OCI-LY3 (cell line): ENCODE data around the gene FAM13C.
"Not testable (repeated sequence)": the region's sequence is repeated elsewhere in the genome, so short reads cannot be mapped to it uniquely, and the experiment has no call there.

Experiments
- H2AFZ ChIP-seq: fragments of 200-600, 300-600 bp; shearing (Covaris generic); 2 replicates; pipeline ENCODE4 v1.6.0; 2014; ENCODE audit warnings: antibody characterized with exemption, low read depth, low read length
- H3K27ac ChIP-seq: fragments of 200-600, 300-600 bp; sonication (generic); 2 replicates; pipeline ENCODE4 v1.5.1; 2014; ENCODE audit warnings: mild to moderate bottlenecking, low read length, moderate library complexity, mixed read lengths
- H3K27me3 ChIP-seq: fragments of 200-600, 300-600 bp; sonication (generic); 2 replicates; pipeline ENCODE4 v1.6.1; 2014; ENCODE audit warnings: low read depth, low read length, mixed read lengths
- H3K36me3 ChIP-seq: fragments of 200-600, 300-600 bp; sonication (generic); replicated peaks from 2 replicates; pipeline ENCODE3; 2014; ENCODE audit warnings: low read depth, low read length, mixed read lengths
- H3K4me1 ChIP-seq: fragments of 300-600, 200-600 bp; sonication (generic); 2 replicates; pipeline ENCODE4 v1.6.1; 2014; ENCODE audit warnings: low read length, mixed read lengths
- H3K4me2 ChIP-seq: fragments of 200-600, 300-600 bp; sonication (generic); 2 replicates; pipeline ENCODE4 v1.6.1; 2014; ENCODE audit warnings: low read length, mixed read lengths
- H3K4me3 ChIP-seq: fragments of 300-600, 200-600 bp; sonication (generic); 2 replicates; pipeline ENCODE4 v1.5.1; 2014; ENCODE audit warnings: antibody characterized with exemption, mild to moderate bottlenecking, low read length, moderate library complexity
- H3K79me2 ChIP-seq: fragments of 300-600, 200-600 bp; shearing (Covaris generic); 2 replicates; pipeline ENCODE4 v1.6.1; 2014; ENCODE audit warnings: mild to moderate bottlenecking, low read length, mixed read lengths
- H3K9ac ChIP-seq: fragments of 300-600, 200-600 bp; shearing (Covaris generic); 2 replicates; pipeline ENCODE4 v1.6.0; 2014; ENCODE audit warnings: mild to moderate bottlenecking, low read length, moderate library complexity
- H3K9me3 ChIP-seq: fragments of 200-600, 300-600 bp; shearing (Covaris generic); 2 replicates; pipeline ENCODE4 v1.6.1; 2014; ENCODE audit warnings: low read length, mixed read lengths; ENCODE audit not compliant: insufficient read depth
- H4K20me1 ChIP-seq: fragments of 200-600, 300-600 bp; sonication (generic); 2 replicates; pipeline ENCODE4 v1.6.1; 2016; ENCODE audit warnings: low read length, mixed read lengths; ENCODE audit not compliant: insufficient read depth
- EZH2phosphoT487 ChIP-seq: fragments of 200-600 bp; shearing (Covaris generic); IDR thresholded peaks from 2 replicates; pipeline ENCODE4 v1.6.1; 2018; ENCODE audit warnings: antibody characterized with exemption, mixed run types, low read depth
- TF ChIP-seq, protein P1 (sequence below): fragments of 200-600, 300-600 bp; sonication (generic); IDR thresholded peaks from 2 replicates; pipeline ENCODE4 v1.5.1; 2014; ENCODE audit warnings: antibody characterized with exemption, low read length, low read depth

The FAM13C gene

DNA sequence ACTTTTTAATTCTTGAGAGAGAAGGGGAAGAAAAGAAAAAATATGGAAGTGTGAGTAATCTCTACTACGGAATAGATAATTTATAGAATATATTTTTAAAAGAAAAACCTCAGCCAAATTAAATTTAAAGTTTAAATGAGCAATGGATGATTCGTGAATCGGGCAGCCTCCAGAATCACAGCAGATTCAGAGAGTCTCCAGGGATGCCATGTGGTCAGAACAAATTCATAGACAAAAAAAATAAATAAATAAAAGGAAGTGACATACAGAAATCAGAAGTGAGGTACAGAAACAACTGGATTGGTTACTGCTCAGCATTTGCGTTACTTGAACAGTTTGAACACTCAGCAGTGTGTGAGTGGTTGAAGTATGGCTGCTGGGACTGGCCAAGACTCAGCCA, 132.9 kb downstream of the FAM13C start:
- H3K79me2 ChIP-seq, result no peaks in the 10 kb centered on the region
- H3K36me3 ChIP-seq, result no peaks in the 10 kb centered on the region
- H4K20me1 ChIP-seq, result no peaks in the 10 kb centered on the region
- H2AFZ ChIP-seq, result no peak overlapping the region
- H3K27ac ChIP-seq, result no peak overlapping the region
- no peaks in the 10 kb centered on the region for H3K4me1 ChIP-seq
- H3K27me3 ChIP-seq, result no peaks in the 10 kb centered on the region
- H3K4me3 ChIP-seq, result no peak overlapping the region
- no peaks in the 10 kb centered on the region for H3K9me3 ChIP-seq
- H3K4me2 ChIP-seq, result no peak overlapping the region
- TF ChIP-seq EZH2phosphoT487, result no peak
- TF ChIP-seq, protein P1, sequence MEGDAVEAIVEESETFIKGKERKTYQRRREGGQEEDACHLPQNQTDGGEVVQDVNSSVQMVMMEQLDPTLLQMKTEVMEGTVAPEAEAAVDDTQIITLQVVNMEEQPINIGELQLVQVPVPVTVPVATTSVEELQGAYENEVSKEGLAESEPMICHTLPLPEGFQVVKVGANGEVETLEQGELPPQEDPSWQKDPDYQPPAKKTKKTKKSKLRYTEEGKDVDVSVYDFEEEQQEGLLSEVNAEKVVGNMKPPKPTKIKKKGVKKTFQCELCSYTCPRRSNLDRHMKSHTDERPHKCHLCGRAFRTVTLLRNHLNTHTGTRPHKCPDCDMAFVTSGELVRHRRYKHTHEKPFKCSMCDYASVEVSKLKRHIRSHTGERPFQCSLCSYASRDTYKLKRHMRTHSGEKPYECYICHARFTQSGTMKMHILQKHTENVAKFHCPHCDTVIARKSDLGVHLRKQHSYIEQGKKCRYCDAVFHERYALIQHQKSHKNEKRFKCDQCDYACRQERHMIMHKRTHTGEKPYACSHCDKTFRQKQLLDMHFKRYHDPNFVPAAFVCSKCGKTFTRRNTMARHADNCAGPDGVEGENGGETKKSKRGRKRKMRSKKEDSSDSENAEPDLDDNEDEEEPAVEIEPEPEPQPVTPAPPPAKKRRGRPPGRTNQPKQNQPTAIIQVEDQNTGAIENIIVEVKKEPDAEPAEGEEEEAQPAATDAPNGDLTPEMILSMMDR, result no peak
- H3K9ac ChIP-seq, result no peak overlapping the region

DNA sequence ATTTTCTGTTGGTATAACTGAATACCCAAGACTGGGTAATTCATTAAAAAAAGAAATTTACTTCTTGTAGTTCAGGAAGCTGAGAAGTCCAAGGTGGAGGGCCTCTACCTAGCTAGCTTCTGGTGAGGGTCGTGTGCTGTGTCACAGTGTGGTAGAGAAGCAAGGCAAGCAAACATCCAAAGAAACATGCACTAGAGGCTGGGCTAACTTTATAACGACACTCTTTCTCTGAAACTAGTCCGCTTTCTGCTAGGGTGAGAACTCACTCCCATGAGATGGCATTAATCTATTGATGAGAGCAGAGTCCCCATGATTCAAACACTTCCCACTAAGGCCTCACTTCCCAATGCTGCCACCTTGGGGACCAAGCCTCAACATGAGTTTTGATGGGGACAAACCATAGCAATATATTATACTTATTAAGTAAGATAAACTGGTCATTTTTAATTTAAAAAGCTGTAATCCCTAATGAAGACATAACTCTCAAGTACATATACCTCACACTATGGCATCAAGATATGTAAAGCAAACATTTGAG, 135.1 kb downstream of the FAM13C start:
- no peak overlapping the region for H2AFZ ChIP-seq
- H3K9ac ChIP-seq, result no peak overlapping the region
- no peaks in the 10 kb centered on the region for H3K9me3 ChIP-seq
- H3K36me3 ChIP-seq, result no peaks in the 10 kb centered on the region
- no peaks in the 10 kb centered on the region for H3K27me3 ChIP-seq
- no peak for TF ChIP-seq EZH2phosphoT487
- TF ChIP-seq, protein P1, result no peak
- no peak overlapping the region for H3K27ac ChIP-seq
- no peaks in the 10 kb centered on the region for H3K4me1 ChIP-seq
- no peak overlapping the region for H3K4me3 ChIP-seq
- no peak overlapping the region for H3K4me2 ChIP-seq
- H3K79me2 ChIP-seq, result no peaks in the 10 kb centered on the region
- no peaks in the 10 kb centered on the region for H4K20me1 ChIP-seq

DNA sequence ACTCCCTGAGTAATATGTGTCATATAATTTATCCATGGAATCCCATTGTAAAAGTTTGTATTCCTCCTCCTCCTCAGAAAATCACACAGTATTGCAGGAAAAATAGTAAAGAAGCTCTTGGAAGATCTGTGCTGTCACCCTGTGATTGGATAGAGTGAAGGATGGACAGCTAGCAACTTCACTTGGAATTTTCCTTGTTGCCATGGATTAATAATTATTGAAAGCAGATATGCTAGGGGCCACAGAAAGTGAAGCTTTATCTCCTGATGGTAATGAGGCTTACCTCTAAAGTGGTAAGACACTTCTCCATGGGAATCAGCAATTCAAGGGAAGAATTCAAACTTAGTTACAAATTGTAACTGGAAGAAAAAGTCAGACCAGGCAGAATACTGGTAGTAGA, 137.1 kb downstream of the FAM13C start:
- TF ChIP-seq EZH2phosphoT487, result no peak
- TF ChIP-seq, protein P1, result no peak

DNA sequence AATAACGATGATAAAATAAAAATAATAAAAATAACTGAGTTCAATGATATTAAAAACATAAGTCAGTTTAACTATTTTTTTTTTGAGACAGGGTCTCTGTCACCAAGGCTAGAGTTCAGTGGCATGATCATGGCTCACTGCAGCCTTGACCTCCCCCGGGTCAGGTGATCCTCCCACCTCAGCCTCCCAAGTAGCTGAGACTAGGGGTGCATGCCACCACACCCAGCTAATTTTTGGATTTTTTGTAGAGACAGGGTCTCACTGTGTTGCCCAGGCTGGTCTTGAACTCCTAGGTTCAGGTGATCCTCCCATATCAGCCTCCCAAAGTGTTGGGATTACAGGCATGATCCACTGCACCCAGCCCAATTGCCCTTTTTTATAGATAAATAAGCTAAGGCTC, 138.8 kb downstream of the FAM13C start:
- not testable (repeated sequence) for H3K27me3 ChIP-seq, H3K9me3 ChIP-seq, H3K4me1 ChIP-seq, H3K4me3 ChIP-seq, H3K4me2 ChIP-seq, H4K20me1 ChIP-seq, H3K36me3 ChIP-seq, H2AFZ ChIP-seq, H3K27ac ChIP-seq, H3K79me2 ChIP-seq, H3K9ac ChIP-seq

More for the DNA sequence above, 137.1 kb downstream of the FAM13C start:
- no peak overlapping the region for H3K27ac ChIP-seq
- no peaks in the 10 kb centered on the region for H3K9me3 ChIP-seq
- H3K9ac ChIP-seq, result no peak overlapping the region
- H3K4me3 ChIP-seq, result no peak overlapping the region
- H3K27me3 ChIP-seq, result no peaks in the 10 kb centered on the region
- H4K20me1 ChIP-seq, result no peaks in the 10 kb centered on the region
- H3K4me2 ChIP-seq, result no peak overlapping the region
- H3K4me1 ChIP-seq, result no peaks in the 10 kb centered on the region
- H3K36me3 ChIP-seq, result no peaks in the 10 kb centered on the region
- no peaks in the 10 kb centered on the region for H3K79me2 ChIP-seq
- no peak overlapping the region for H2AFZ ChIP-seq

DNA sequence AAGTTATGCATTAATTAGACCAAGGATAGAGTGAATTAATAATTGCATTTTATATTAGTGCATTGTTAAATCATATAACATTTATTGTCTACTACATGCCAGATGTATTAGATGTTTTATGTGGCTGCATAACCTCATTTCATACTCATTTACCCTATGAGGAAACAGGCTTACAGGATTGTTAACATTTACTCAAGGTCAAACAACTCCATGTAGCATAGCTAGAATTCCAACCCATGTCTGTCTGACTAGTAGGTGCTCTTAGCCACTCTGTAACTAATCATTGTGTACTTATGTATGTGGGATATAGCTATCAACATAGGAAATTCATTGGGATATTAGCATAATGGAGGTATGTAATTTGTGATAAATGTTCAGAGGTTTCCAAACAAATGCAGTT, 139.6 kb downstream of the FAM13C start:
- Histone ChIP-seq H2AFZ (no peak overlapping the region), H3K27ac (no peak overlapping the region), H3K27me3 (no peaks in the 10 kb centered on the region), H3K9ac (no peak overlapping the region), H3K4me3 (no peak overlapping the region), H3K9me3 (no peaks in the 10 kb centered on the region), H3K79me2 (no peaks in the 10 kb centered on the region), H3K4me1 (no peaks in the 10 kb centered on the region), H3K4me2 (no peak overlapping the region), H3K36me3 (no peaks in the 10 kb centered on the region), H4K20me1 (no peaks in the 10 kb centered on the region)
- TF ChIP-seq, protein P1, result no peak
- no peak for TF ChIP-seq EZH2phosphoT487
